GM18907 (cell line): Measurements from ENCODE around the gene AIFM3.

Experiments used
- ATAC-seq: cut with Tn5 transposase; IDR thresholded peaks from one replicate; pipeline ENCODE4 v1.9.1; 2021; ENCODE audit warnings: mild to moderate bottlenecking, moderate library complexity; ENCODE audit not compliant: unreplicated experiment

The AIFM3 gene

GRCh38 chr22:20973634-20974286 is 6.7 kb downstream of the AIFM3 start:
- no peak for ATAC-seq

- ATAC-seq, result no peak
These were observed 7.4 kb downstream of the AIFM3 start for GRCh38 chr22:20974336-20974955.

DNA sequence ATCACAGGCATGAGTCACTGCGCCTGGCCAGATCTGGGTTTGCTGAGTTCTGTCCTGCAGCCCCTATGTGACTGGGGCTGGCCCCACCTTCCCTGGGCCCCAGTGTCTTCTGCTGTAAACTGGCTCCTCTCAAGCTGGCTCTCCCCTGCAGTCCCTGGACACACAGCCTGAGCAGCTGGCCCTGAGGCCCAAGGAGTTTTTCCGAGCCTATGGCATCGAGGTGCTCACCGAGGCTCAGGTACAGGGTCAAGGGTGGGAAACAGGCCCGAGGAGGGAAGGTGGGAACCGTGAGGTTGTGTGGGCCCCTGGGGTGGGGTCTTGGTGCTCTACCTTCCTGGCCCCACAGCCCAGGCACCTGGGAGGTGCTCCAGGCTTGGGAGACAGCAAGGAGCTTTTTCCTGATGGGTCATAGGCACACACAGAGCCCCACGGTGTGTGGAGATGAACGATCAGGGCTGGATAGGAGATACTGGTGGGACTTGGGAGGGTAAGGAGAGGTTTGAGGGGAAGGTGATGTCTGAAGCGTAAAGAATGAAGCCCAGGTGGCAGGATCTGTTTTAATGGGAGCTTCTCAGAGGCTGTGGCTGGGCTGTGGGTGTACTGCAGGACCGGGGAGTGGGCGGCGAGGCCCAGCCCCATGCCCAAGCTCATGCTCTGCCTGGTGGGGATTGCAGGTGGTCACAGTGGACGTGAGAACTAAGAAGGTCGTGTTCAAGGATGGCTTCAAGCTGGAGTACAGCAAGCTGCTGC is 8.7 kb downstream of the AIFM3 start:
- ATAC-seq, result no peak

GRCh38 chr22:20976291-20976877 is 9.3 kb downstream of the AIFM3 start:
- no peak for ATAC-seq

GRCh38 chr22:20977019-20977418 is 10.0 kb downstream of the AIFM3 start:
- no peak for ATAC-seq

DNA sequence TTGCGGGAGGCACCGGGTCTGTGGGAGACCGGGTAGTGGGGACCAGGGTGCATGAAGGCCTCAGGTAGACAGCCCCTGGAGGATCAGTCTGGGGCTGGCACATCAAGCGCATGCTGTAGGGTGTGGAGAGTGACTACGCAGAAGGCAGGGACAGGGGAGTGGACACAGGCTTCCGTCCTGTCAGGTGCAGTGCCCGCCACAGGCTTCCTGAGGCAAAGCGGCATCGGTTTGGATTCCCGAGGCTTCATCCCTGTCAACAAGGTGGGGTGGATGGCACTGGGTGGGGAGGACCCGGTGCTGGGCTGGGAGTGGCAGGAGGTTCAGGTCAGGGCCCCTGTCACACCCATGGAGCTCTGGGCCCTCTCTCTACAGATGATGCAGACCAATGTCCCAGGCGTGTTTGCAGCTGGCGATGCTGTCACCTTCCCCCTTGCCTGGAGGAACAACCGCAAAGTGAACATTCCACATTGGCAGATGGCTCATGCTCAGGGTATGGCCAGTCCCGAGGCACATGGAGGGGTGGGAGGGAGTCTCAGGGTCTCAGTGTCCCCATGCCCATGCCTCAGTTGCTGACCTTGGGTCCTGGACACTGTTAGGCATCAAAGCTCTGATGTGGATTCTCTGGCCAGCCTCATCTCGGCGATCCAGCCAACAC is 10.6 kb downstream of the AIFM3 start:
- ATAC-seq, result no peak

DNA sequence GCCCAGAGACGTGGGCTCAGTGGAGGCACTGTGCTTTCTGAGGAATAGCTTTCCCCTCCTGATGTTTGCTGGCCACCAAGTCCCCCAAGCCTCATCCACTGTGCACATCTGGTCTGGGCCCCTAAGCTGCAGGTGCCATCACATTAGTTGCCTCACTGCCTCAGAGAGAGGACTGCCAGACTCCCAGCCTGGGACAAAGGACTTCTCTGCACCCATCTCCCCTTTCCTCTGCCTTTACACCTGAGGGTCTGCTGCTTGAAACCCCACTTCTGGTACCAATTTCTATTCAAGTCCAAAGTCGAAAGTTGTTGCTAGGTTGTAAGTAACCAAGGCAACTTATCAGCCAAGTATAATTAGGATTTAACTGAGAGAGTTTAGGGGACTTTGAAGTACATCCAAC is 11.4 kb downstream of the AIFM3 start:
- ATAC-seq, result no peak

GRCh38 chr22:20979243-20979809 is 12.3 kb downstream of the AIFM3 start:
- no peak for ATAC-seq

DNA sequence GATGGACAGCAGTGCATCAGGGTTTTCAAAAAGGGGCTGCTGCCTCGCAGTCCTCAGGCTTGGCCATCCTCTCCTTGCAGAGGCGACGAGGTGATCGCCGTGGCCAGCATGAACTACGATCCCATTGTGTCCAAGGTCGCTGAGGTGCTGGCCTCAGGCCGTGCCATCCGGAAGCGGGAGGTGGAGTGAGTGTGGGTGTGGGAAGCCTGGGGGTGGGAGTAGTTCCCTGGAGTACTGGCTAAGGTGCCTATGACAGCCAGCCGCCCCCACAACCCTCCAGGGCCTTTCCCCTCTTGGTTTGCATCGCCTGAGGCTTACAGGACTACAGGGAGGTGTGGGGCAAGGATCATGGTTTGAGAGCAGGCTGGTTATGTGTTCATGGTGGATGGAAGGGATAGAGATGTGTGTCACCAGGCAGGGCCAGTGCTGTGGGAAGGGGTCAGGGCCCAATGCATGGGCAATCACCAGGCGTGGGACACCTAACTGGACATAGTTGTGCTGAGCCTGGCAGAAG is 12.9 kb downstream of the AIFM3 start:
- ATAC-seq, result no peak

DNA sequence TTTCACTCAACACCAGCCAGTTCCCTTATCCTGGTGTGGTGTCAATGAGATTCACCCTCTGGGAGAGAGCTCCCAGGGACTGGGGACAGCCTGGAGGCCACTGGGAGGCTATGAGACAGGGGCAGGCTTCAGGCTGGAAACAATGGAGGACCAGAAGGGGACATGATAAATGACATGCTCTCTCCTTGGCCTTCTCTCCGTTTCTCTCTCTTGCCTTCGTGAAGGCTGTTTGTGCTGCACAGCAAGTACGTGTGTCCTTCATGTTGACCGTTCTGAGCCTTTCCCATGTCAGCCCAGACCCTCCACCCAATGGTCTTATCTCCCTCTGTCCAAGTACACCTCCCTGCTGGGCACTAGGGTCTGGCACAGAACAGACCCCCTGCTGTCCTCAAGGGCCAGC is 13.5 kb downstream of the AIFM3 start:
- no peak for ATAC-seq

- no peak for ATAC-seq
These were observed 14.1 kb downstream of the AIFM3 start for GRCh38 chr22:20980938-20981722.

DNA sequence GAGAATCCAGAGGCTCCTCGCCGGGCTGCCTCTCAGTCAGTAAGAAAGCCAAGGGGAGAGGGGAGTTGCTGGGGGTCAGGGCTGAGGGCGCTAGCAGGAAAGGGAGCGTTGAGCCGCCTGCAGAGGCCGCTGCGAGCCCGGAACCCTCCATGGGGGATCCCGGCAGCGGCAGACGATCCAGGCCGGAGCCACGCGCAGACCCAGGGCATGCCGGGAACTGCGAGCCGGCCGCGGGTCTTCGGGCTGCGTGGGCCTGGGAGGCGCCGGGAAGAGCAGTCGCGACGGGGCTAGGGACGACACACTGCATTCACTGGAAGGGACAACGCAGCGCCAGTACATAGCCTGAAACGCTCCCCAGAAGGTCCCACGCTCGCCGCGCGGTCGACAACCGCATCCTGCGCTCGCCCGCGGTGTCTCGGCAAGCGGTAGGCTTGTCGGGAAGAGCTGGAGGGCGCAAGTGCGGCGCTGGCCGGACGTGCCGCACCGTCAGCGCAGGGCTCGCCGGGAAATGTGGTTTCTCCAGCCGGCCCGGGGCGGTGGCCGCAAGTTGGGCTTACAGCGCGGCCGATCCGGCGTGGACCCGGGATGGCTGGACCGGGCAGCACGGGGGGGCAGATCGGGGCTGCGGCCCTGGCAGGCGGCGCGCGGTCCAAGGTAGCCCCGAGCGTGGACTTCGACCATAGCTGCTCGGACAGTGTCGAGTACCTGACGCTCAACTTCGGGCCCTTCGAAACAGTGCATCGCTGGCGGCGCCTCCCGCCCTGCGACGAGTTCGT is 14.9 kb downstream of the AIFM3 start, which contains the start of gene LZTR1:
Gene LZTR1, plus strand, starts transcription at position 511 of the 776 bp plus-strand sequence. Its CDS starts 75 bp downstream, at position 586.
- ATAC-seq, result peak; percentile 85

GRCh38 chr22:20982563-20982882 is 15.5 kb downstream of the AIFM3 start:
- peak; percentile 15 for ATAC-seq

- ATAC-seq, result no peak
These were observed 16.2 kb downstream of the AIFM3 start for GRCh38 chr22:20983081-20983771.

DNA sequence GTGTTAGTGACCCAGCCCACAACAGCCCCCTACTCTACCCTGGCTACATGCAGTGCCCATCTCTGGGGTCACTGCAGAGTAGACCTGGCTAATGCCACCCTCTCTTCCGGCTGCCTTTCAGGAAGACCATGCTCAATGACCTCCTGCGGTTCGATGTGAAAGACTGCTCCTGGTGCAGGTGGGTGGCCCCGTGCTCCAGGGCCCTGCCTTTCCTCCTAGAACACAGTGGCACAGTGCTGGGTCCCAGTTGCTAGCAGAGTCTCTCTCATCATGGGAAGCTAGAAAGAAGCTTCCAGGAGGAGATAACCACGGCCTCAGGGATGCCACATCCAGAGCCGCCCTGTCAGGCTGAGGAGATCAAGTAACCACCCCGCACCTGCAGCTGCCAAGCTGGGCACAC is 18.7 kb downstream of the AIFM3 start:
- ATAC-seq, result no peak

DNA sequence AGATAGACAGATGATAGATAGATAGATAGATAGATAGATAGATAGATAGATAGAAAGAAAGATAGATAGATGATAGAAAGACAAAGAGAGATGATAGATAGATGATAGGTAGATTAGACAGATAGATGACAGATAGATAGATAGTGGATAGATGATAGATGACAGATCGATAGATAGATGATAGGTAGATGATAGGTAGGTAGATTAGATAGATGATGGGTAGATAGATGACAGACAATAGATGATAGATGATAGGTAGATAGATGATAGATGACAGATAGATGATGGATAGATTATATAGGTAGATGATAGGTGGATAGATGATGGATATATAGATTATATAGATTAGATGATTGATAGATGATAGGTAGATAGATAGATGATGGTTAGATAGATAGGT is 19.3 kb downstream of the AIFM3 start:
- no peak for ATAC-seq

GRCh38 chr22:20987375-20987774 is 20.3 kb downstream of the AIFM3 start:
- ATAC-seq, result no peak

GRCh38 chr22:20988573-20989322 is 21.7 kb downstream of the AIFM3 start:
- ATAC-seq, result no peak
